Peyer's patch (tissue), 4 donors: ENCODE results near the gene SEPTIN6. TPM values are rescaled to one million over a fixed set of nuclear protein-coding genes. Genes with fewer than 3 reads are reported as not detected.

ENCODE experiments used
- DNase-seq, 3 donors: peaks; one replicate each; pipeline ENCODE4 v3.0.0-alpha.2; 2017 to 2019
- H3K27ac ChIP-seq, 4 donors: fragments of 200-600 bp; sonication (generic); one replicate each; pipeline ENCODE4 v1.5.1; 2016 to 2019
- H3K27me3 ChIP-seq, 2 donors: fragments of 200-600 bp; sonication (generic); one replicate each; pipeline ENCODE4 v1.5.1; 2019
- H3K36me3 ChIP-seq, 3 donors: fragments of 200-600 bp; sonication (generic); one replicate each; pipeline ENCODE4 v1.5.1; 2016 to 2019
- H3K4me1 ChIP-seq, 4 donors: fragments of 200-600 bp; sonication (generic); one replicate each; pipeline ENCODE4 v1.5.1; 2016 to 2019
- H3K4me3 ChIP-seq, 4 donors: fragments of 200-600 bp; sonication (generic); 1 replicate in 3 of 4; 2 replicates in 1 of 4; pipeline ENCODE4 v1.5.1; 2016 to 2019; ENCODE audit warnings: mild to moderate bottlenecking in 1 of 4
- H3K9me3 ChIP-seq, 4 donors: fragments of 200-600 bp; sonication (generic); one replicate each; pipeline ENCODE4 v1.5.1; 2016 to 2019; ENCODE audit warnings: mild to moderate bottlenecking in 1 of 4
- CTCF ChIP-seq, 6 experiments: fragments of 450-650 bp in 4 of 6; fragments of 200-600 bp in 2 of 6; sonication (generic) in 1 of 6; IDR thresholded peaks; one replicate each; pipeline ENCODE4 v1.5.1; 2017 to 2019; ENCODE audit warnings: antibody characterized with exemption in 6 of 6, mild to moderate bottlenecking in 3 of 6, moderate library complexity in 1 of 6
- POLR2A ChIP-seq, 2 donors: fragments of 450-650 bp; IDR thresholded peaks; one replicate each; pipeline ENCODE4 v1.5.1; 2017; ENCODE audit warnings: antibody characterized with exemption in 2 of 2, mild to moderate bottlenecking in 2 of 2, moderate library complexity in 2 of 2
- total RNA-seq, 4 donors: library from RNA; depleted of rRNA; stranded (reverse); fragments of >200 nt; gene quantifications; one replicate each; pipeline ENCODE4 v1.1.0, GENCODE V29; 2016

SEPTIN6 gene
- total RNA-seq, 4 donors from 2014 or later: 4.9 to 116 (median 15.5) TPM

GRCh38 chrX:119688911-119689321 lies 4.1 kb downstream of the SEPTIN6 start:
- peak in 1 of 3 donors; percentile 47 for DNase-seq
- no peaks in the 10 kb centered on the region for H3K27me3 ChIP-seq
- peaks cover 0 to 24% (median 6%) of the 10 kb centered on the region in 4 donors for H3K4me1 ChIP-seq
- H3K9me3 ChIP-seq: no peaks in the 10 kb centered on the region
- H3K36me3 ChIP-seq: no peaks in the 10 kb centered on the region
- TF ChIP-seq POLR2A (IDR thresholded peaks at IDR 0.05) (no peak), CTCF (IDR thresholded peaks at IDR 0.05) (no peak)
- peak overlapping the region in 3 of 4 donors; percentile 42 to 96 (median 44) for H3K27ac ChIP-seq
- H3K4me3 ChIP-seq: peak overlapping the region in 1 of 4 donors; percentile 6

GRCh38 chrX:119687661-119688413 lies 5.1 kb downstream of the SEPTIN6 start:
- H3K36me3 ChIP-seq: no peaks in the 10 kb centered on the region
- no peaks in the 10 kb centered on the region for H3K27me3 ChIP-seq
- H3K4me3 ChIP-seq: no peak overlapping the region
- TF ChIP-seq POLR2A (IDR thresholded peaks at IDR 0.05) (no peak), CTCF (IDR thresholded peaks at IDR 0.05) (no peak)
- H3K27ac ChIP-seq: peak overlapping the region; percentile 9 to 96 (median 43)
- DNase-seq: peak in 1 of 3 donors; percentile 45
- H3K9me3 ChIP-seq: no peaks in the 10 kb centered on the region
- H3K4me1 ChIP-seq: peaks cover 0 to 24% (median 6%) of the 10 kb centered on the region in 4 donors

GRCh38 chrX:119686087-119686691 lies 6.8 kb downstream of the SEPTIN6 start:
- Histone ChIP-seq H3K4me3 (no peak overlapping the region), H3K36me3 (no peaks in the 10 kb centered on the region), H3K27ac (peak overlapping the region; percentile 83 to 96 (median 87)), H3K4me1 (peaks cover 0 to 24% (median 6%) of the 10 kb centered on the region in 4 donors), H3K9me3 (no peaks in the 10 kb centered on the region), H3K27me3 (no peaks in the 10 kb centered on the region)
- DNase-seq: peak in 2 of 3 donors; percentile 70 to 78
- TF ChIP-seq POLR2A (IDR thresholded peaks at IDR 0.05): no peak
- no peak for TF ChIP-seq CTCF (IDR thresholded peaks at IDR 0.05)

- peak in 2 of 3 donors; percentile 70 to 79 for DNase-seq
Measured at GRCh38 chrX:119685225-119686066, 7.5 kb downstream of the SEPTIN6 start.

More at GRCh38 chrX:119685225-119686066, 7.5 kb downstream of the SEPTIN6 start:
- Histone ChIP-seq H3K9me3 (no peaks in the 10 kb centered on the region), H3K27me3 (no peaks in the 10 kb centered on the region), H3K27ac (peak overlapping the region; percentile 83 to 96 (median 87)), H3K4me3 (peak overlapping the region in 1 of 4 donors; percentile 22), H3K4me1 (peaks cover 0 to 24% (median 6%) of the 10 kb centered on the region in 4 donors), H3K36me3 (no peaks in the 10 kb centered on the region)
- TF ChIP-seq CTCF (IDR thresholded peaks at IDR 0.05) (no peak), POLR2A (IDR thresholded peaks at IDR 0.05) (no peak)
